ENCODE measurements around the gene RFC2.
"Not testable (repeated sequence)": the region's sequence is repeated elsewhere in the genome, so short reads cannot be mapped to it uniquely, and the experiment has no call there.

Gene RFC2

DNA sequence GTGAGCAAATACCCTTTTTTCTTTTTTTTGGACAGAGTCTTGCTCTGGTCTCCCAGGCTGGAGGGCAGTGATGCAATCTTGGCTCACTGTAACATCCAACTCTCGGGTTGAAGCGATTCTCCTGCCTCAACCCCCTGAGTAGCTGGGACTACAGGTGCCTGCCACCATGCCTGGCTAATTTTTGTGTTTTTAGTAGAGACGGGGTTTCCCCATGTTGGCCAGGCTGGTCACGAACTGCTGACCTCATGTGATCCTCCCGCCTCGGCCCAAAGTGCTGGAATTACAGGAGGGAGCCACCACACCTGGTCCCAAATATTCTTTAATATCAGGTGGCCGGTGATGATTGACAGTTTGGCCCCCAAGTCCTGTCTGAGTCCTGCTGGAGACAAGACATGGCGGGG is 37.8 kb downstream of the RFC2 start:
- no peak for DNase-seq

- DNase-seq = no peak
These were observed 38.3 kb downstream of the RFC2 start for GRCh38 chr7:74215921-74216320.

- DNase-seq = no peak
These were observed 39.2 kb downstream of the RFC2 start for GRCh38 chr7:74214816-74215630.

- no peak for DNase-seq
These were observed 41.5 kb downstream of the RFC2 start for GRCh38 chr7:74212661-74213060.

DNA sequence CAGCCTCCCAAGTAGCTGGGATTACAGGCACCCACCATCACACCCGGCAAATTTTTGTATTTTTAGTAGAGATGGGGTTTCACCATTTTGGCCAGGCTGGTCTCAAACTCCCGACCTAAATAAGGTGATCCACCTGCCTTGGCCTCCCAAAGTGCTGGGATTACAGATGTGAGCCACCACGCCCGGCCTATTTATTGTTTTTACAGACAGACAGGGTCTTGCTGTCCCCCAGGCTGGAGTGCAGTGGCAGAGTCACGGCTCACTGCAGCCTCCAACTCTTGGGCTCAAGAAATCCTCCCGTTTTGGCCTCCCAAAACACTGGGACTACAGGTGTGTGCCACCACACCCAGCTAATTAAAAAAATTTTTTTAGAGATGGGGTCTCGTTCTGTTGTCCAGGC is 46.0 kb downstream of the RFC2 start:
- DNase-seq = not testable (repeated sequence)

GRCh38 chr7:74207586-74207985 is 46.6 kb downstream of the RFC2 start:
- DNase-seq = no peak

GRCh38 chr7:74206589-74207120 is 47.5 kb downstream of the RFC2 start:
- DNase-seq = peak; percentile 82

GRCh38 chr7:74206052-74206451 is 48.1 kb downstream of the RFC2 start:
- not testable (repeated sequence) for DNase-seq

DNA sequence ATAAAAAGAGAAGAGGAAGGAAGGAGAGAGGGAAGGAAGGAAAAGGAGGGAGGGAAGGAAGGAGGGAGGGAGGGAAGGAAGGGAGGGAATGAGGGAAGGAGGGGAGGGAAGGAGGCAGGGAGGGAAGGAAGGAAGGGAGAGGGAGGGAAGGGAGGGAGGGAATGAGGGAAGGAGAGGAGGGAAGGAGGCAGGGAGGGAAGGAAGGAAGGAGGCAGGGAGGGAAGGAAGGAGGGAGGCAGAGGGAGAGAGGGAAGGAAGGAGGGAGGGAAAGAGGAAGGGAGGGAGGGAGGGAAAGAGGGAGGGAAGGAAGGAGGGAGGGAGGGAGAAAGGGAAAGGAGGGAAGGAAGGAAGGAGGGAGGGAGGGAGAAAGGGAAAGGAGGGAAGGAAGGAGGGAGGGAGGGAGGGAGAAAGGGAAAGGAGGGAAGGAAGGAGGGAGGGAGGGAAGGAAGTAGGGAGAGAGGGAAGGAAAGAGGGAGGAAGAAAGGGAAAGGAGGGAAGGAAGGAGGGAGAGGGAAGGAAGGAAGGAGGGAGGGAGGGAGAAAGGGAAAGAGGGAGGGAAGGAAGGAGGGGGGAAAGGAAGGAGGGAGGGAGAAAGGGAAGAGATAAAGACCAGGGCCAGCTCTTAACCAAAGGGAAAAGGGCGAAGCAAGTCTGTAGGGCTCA is 50.1 kb downstream of the RFC2 start:
- DNase-seq = no peak

DNA sequence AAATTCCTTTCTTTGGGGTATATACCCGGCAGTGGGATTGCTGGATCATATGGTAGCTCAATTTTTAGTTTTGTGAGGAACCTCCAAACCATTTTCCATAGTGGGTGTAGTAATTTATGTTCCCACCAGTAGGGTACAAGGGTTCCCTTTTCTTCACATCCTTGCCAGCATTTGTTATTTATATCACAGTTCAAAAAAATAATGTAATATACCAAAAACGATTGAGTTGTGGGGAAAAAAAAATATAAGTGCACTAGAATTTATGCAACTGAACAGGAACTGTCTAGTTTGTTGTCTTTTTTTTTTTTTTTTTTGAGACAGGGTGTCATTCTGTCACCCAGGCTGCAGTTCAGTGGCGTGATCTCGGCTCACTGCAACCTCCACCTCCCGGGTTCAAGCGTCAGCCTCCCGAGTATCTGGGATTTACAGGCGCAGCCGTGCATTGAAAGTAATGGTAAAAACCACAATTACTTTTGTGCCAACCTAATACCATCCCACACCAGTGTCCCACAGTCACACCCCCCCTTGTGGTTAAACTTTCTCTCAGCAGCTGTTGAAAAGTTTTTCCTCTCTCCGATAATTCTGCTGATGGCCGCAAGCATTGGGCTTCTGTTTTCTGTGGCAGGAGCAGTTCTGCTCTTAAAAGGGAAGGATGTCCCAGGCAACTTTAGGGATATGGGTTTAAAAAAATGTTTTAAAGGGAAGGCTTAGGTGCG is 51.2 kb downstream of the RFC2 start:
- peak; percentile 39 for DNase-seq

DNA sequence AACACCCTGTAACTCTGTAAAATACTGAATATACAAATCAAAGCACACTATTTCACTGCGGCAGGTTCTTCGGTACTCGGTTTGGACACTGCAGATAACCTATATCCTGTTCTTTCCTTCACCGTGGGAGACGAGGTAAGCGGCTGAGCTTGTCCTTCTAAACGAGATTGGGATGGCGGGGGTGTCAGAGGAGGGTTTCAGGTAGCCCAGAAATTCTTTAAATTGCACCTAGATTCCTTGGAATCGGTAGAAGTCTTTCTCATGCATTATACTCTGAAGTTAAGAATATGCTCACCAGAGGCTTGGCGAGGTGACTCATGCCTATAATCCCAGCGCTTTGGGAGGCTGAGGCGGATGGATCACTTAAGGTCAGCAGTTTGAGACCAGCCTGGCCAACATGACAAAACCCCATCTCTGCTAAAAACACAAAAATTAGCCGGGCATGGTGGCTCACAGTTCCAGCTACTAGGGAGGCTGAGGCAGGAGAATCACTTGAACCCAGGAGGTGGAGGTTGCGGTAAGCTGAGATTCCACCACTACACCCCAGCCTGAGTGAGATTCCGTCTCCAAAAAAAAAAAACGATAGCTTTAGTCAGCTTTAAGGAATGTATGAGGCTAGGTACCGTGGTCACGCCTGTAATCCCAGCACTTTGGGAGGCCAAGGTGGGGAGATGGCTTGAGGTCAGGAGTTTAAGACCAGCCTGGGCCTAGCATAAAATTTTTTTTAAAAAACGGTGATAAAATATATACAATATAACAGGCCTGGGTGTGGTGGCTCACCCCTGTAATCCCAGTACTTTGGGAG is 54.4 kb downstream of the RFC2 start:
- no peak for DNase-seq

- DNase-seq = no peak
These were observed 56.6 kb downstream of the RFC2 start for GRCh38 chr7:74197449-74198124.

- not testable (repeated sequence) for DNase-seq
These were observed 58.1 kb downstream of the RFC2 start for GRCh38 chr7:74195968-74196654.

DNA sequence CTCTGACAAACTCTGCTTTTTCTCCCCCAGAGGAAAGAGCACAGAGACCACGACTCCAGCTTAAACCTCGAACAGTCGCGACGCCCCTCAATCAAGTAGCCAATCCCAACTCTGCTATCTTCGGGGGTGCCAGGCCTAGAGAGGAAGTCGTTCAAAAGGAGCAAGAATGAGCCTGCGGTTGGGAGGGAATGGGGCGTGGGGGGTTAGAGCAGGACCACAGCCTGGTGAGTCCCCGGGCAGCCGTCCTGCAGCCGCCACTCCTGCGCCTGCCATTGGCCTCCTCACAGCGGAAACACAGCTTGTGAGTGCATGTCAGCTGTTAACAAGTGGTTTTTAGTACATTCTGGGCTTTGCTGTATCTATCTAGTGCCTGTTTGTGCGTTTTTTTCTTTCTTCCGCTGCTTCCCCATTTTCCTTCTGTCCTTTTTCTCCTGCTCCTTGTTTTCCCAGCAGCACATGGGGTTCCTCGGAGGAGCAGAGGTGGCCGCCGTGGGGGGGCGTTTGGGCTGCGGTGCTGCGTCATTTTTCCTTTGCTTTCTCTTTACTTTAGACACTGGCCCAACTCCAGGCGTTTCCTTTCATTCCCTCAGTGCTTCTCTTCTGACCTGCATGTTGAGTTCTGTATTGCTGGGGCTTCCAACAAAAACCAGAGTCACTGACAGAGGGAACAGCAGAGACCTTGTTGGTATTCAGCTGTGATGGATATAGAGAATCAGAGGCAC is 58.9 kb downstream of the RFC2 start:
- not testable (repeated sequence) for DNase-seq

DNA sequence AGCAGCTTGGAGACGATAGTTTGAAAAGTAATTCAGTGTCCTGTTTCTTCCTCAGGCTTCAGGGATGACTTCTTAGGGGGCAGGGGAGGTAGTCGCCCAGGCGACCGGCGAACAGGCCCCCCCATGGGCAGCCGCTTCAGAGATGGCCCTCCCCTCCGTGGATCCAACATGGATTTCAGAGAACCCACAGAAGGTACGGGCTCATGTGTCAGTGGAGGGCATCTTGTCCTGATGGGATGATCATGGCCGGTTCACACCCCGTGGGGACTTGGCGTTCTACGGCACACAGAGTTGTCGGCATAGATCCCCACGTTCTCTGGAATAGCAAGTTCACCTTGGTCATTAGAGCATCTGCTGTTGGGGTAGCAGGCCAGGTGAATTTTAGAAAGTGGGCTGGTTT is 59.5 kb downstream of the RFC2 start:
- no peak for DNase-seq

- DNase-seq = no peak
These were observed 60.3 kb downstream of the RFC2 start for GRCh38 chr7:74193913-74194312.

DNA sequence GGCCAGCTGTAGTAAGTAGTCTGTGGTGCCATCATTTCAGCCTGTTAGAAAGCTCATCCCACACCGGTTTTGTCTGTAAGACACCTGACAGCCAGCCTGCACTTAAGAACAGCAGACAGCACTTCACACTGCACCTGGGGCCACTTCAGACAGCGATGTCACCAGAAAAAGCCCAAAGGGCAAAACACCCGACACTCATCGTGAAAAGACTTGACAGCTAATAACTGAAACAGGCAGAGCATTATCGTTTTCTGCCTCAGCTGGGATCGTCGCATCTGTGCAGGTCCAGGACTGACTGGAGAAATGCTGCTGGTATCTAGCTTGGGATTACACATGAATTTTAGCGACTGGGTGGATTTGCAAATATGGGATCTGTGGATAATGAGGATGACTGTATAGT is 61.1 kb downstream of the RFC2 start:
- DNase-seq = no peak

DNA sequence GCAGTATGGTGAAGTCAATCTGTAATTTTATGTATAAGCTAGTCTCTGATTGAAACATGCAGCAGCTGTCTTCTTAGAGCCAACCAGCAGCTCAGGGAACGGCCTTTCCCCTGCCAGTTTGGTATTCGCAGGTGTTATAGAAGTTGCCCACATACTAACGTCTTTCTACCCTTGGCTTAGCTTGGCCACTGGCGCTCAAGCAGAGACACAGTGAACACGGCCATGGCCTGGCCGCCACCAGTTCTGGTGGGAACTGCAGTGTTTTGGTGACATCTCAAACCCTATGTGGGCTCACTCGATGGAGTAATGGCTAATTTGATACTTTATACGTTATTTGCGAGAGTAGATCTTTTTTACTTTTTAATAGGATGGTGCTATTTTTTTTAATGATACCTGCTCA is 63.0 kb downstream of the RFC2 start:
- DNase-seq = no peak

DNA sequence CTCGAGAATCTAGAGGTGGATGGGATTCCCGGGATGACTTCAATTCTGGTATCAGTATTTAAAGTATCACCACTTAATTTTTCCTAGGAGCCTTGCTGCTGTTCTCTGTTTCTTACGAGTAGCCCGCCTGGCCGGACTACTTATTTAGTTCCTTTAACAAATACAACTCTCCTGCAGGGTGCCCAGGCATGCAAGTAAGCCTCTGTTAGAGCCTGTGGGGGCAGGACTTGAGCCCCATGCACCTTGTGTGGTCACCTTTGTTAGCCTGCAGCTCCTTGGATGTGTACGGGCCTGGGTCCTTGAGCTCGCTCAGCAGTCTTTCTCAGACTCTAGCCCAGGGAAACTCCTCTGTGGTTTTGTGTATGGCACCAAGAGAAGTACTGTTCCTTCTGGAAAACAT is 63.9 kb downstream of the RFC2 start:
- no peak for DNase-seq

- DNase-seq = no peak
These were observed 66.1 kb downstream of the RFC2 start for GRCh38 chr7:74187915-74188675.
